Urinary bladder (tissue), 4 donors: ENCODE measurements around the gene SPRED3. TPM values are rescaled to one million over a fixed set of nuclear protein-coding genes. Genes with fewer than 3 reads are reported as not detected.
"Not testable (repeated sequence)": the region's sequence is repeated elsewhere in the genome, so short reads cannot be mapped to it uniquely, and the experiment has no call there.

Experiments used
- DNase-seq: peaks from one replicate; pipeline ENCODE4 v3.0.0-alpha.2; 2015; ENCODE audit errors: extremely low spot score
- H3K27ac ChIP-seq: one replicate; pipeline ENCODE4 v1.5.1; 2013; ENCODE audit warnings: low read depth, mild to moderate bottlenecking, moderate library complexity
- H3K36me3 ChIP-seq: one replicate; pipeline ENCODE4 v1.6.1; 2013; ENCODE audit warnings: mild to moderate bottlenecking, moderate library complexity; ENCODE audit not compliant: insufficient read depth
- H3K4me1 ChIP-seq: one replicate; pipeline ENCODE4 v1.6.1; 2013; ENCODE audit warnings: mild to moderate bottlenecking, moderate library complexity; ENCODE audit not compliant: insufficient read depth
- H3K4me3 ChIP-seq: one replicate; pipeline ENCODE4 v1.5.1; 2013; ENCODE audit warnings: low read depth, low read length
- whole genome bisulfite sequencing: extraction: QIAGEN DNeasy Blood & Tissue Kit; methylation state at CpG from one replicate; pipeline ENCODE4 v1.1.7; 2013; 5-methylcytosine and 5-hydroxymethylcytosine counted together
- polyA plus RNA-seq: library from polyadenylated mRNA; stranded (reverse); fragments of 200-250 nt; gene quantifications from one replicate; pipeline ENCODE4 v1.2.3, GENCODE V29; 2013
- total RNA-seq: library from RNA; depleted of rRNA; stranded (reverse); fragments of >200 nt; gene quantifications from one replicate; pipeline ENCODE4 v1.2.3, GENCODE V29; 2014
- donor health status: healthy with polysubstance abuse.
- donor health status: healthy.

The SPRED3 gene
- total and polyA plus RNA-seq, 2 donors, result 0.05 to 0.72 TPM

- no peak overlapping the region for H3K4me3 ChIP-seq
- peaks cover 3% of the 10 kb centered on the region for H3K36me3 ChIP-seq
- H3K27ac ChIP-seq, result no peak overlapping the region
- DNase-seq, result no peak
- H3K4me1 ChIP-seq, result no peaks in the 10 kb centered on the region
- WGBS, result 43% methylated on average over 7 of the region's 7 CpGs
These were observed 21.2 kb downstream of the SPRED3 start for GRCh38 chr19:38409631-38410133.

- WGBS, result 79% methylated on average over 6 of the region's 6 CpGs
- H3K4me1 ChIP-seq, H3K4me3 ChIP-seq, H3K27ac ChIP-seq, H3K36me3 ChIP-seq, DNase-seq: not testable (repeated sequence)
These were observed 21.9 kb downstream of the SPRED3 start for GRCh38 chr19:38410407-38410806.

- Histone ChIP-seq H3K4me3 (no peak overlapping the region), H3K36me3 (peaks cover 3% of the 10 kb centered on the region), H3K27ac (no peak overlapping the region), H3K4me1 (no peaks in the 10 kb centered on the region)
- 84% methylated on average over 13 of the region's 13 CpGs for WGBS
- no peak for DNase-seq
These were observed 22.7 kb downstream of the SPRED3 start for GRCh38 chr19:38411041-38411712.

- H3K36me3 ChIP-seq, H3K4me1 ChIP-seq, DNase-seq, H3K4me3 ChIP-seq, H3K27ac ChIP-seq: not testable (repeated sequence)
- 92% methylated on average over 5 of the region's 5 CpGs for WGBS
These were observed 23.4 kb downstream of the SPRED3 start for GRCh38 chr19:38411898-38412297.

- no peak for DNase-seq
- H3K4me1 ChIP-seq, result no peaks in the 10 kb centered on the region
- no peak overlapping the region for H3K27ac ChIP-seq
- WGBS, result 82% methylated on average over 8 of the region's 8 CpGs
- no peaks in the 10 kb centered on the region for H3K36me3 ChIP-seq
- H3K4me3 ChIP-seq, result no peak overlapping the region
These were observed 24.0 kb downstream of the SPRED3 start for GRCh38 chr19:38412491-38412890.

GRCh38 chr19:38412961-38413360 lies 24.5 kb downstream of the SPRED3 start:
- H3K4me3 ChIP-seq, result no peak overlapping the region
- no peak overlapping the region for H3K27ac ChIP-seq
- DNase-seq, result no peak
- no peaks in the 10 kb centered on the region for H3K4me1 ChIP-seq
- no peaks in the 10 kb centered on the region for H3K36me3 ChIP-seq
- WGBS, result 55% methylated on average over 11 of the region's 11 CpGs

GRCh38 chr19:38413416-38413815 lies 24.9 kb downstream of the SPRED3 start:
- H3K4me1 ChIP-seq, result no peaks in the 10 kb centered on the region
- H3K4me3 ChIP-seq, result no peak overlapping the region
- 84% methylated on average over 6 of the region's 6 CpGs for WGBS
- DNase-seq, result no peak
- H3K36me3 ChIP-seq, result no peaks in the 10 kb centered on the region
- no peak overlapping the region for H3K27ac ChIP-seq

GRCh38 chr19:38417146-38417543 lies 28.6 kb downstream of the SPRED3 start:
- no peak overlapping the region for H3K27ac ChIP-seq
- no peak for DNase-seq
- no peaks in the 10 kb centered on the region for H3K36me3 ChIP-seq
- WGBS, result 68% methylated on average over 8 of the region's 8 CpGs
- no peak overlapping the region for H3K4me3 ChIP-seq
- H3K4me1 ChIP-seq, result no peaks in the 10 kb centered on the region

GRCh38 chr19:38417544-38418506 lies 29.3 kb downstream of the SPRED3 start:
- no peaks in the 10 kb centered on the region for H3K36me3 ChIP-seq
- no peaks in the 10 kb centered on the region for H3K4me1 ChIP-seq
- no peak overlapping the region for H3K4me3 ChIP-seq
- 6% methylated on average over 49 of the region's 49 CpGs for WGBS
- no peak for DNase-seq
- no peak overlapping the region for H3K27ac ChIP-seq

- no peak overlapping the region for H3K4me3 ChIP-seq
- 83% methylated on average over 9 of the region's 9 CpGs for WGBS
- no peaks in the 10 kb centered on the region for H3K4me1 ChIP-seq
- H3K27ac ChIP-seq, result no peak overlapping the region
- DNase-seq, result no peak
- no peaks in the 10 kb centered on the region for H3K36me3 ChIP-seq
These were observed 32.4 kb downstream of the SPRED3 start for GRCh38 chr19:38420935-38421334.

- no peak for DNase-seq
- Histone ChIP-seq H3K4me3 (no peak overlapping the region), H3K4me1 (no peaks in the 10 kb centered on the region), H3K36me3 (no peaks in the 10 kb centered on the region), H3K27ac (no peak overlapping the region)
- 75% methylated on average over 14 of the region's 14 CpGs for WGBS
These were observed 33.4 kb downstream of the SPRED3 start for GRCh38 chr19:38421856-38422255.

GRCh38 chr19:38422438-38422837 lies 33.9 kb downstream of the SPRED3 start:
- no peaks in the 10 kb centered on the region for H3K36me3 ChIP-seq
- no peak for DNase-seq
- no peak overlapping the region for H3K27ac ChIP-seq
- H3K4me3 ChIP-seq, result no peak overlapping the region
- no peaks in the 10 kb centered on the region for H3K4me1 ChIP-seq
- WGBS, result 78% methylated on average over 7 of the region's 7 CpGs

GRCh38 chr19:38424272-38424671 lies 35.8 kb downstream of the SPRED3 start:
- no peak overlapping the region for H3K27ac ChIP-seq
- 88% methylated on average over 5 of the region's 5 CpGs for whole genome bisulfite sequencing
- DNase-seq, result no peak
- H3K4me1 ChIP-seq, result no peaks in the 10 kb centered on the region
- H3K4me3 ChIP-seq, result no peak overlapping the region
- H3K36me3 ChIP-seq, result no peaks in the 10 kb centered on the region
